SIG-M5 (cell line): ENCODE results near the gene GLP1R.

Experiments
- DNase-seq: peaks from one replicate; lab custom pipeline; 2025; lab: John Stamatoyannopoulos, UW

GLP1R gene

DNA sequence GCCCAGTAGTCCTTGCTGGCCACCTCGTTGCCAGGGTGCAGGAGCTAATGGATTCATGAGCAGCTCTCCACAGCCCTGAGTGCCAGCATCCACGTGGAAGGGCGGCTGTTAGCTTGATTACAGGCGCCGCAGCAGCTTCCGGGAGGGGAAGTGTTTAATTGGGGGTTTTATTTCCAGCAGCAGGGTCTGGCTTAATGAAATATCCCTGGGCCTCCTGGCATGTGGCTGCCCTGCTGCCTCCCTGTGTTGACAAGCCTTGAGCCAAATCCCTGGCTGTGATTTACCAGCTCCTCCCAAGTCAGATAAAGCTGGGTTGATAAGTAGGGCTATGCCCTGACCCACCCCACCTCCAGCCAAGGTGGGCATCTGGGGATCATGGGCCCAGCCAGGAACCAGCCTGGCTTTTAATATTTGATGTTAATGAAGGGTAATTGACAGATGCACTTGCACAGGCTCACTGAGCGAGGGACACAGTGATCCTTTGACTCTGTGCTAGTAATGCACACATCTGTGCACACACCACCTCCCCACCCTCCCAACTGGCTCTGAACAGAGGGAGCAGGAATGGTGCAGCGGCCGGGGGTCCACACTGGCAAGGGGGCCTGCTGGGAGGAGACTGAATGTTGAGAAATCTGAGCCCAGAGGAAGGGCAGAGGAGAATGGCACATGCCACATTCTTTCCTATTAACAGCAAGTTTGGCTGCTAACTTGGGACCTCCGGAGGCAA lies 13.6 kb downstream of the GLP1R start:
- DNase-seq: no peak

DNA sequence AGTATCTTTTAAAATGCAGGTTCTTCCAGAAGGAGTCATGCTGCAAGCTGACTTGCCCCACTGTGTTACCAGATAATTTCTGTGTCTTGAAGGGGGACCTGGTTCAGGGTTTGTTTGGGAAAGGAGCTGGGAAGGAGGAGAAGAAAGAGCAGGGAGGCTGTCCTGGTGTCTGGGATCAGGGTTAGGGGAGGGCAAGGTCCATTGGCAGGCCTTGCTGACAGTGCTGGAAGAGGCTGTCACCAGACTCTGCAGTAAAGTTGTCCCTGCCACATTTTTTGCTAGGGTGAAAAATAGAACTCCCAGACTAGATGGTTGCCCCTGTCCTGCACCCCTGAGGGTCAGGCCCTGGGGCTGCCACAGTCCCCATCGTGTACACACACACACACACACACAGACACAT lies 14.9 kb downstream of the GLP1R start:
- DNase-seq: no peak

DNA sequence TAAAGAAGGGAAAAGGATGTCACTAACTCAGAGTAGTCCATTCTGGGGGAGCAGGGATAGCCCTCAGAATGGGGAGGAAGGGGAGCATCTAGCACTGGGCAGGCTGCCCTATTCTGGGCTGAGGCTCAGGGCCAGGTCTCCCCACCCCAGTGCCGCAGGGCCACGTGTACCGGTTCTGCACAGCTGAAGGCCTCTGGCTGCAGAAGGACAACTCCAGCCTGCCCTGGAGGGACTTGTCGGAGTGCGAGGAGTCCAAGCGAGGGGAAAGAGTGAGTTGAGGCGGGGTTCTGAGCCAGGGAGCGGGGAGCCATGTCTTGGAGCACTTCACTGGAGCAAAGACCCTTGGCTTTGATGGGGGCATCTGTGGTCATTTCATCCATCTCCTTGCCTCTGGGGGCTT lies 17.0 kb downstream of the GLP1R start:
- no peak for DNase-seq

DNA sequence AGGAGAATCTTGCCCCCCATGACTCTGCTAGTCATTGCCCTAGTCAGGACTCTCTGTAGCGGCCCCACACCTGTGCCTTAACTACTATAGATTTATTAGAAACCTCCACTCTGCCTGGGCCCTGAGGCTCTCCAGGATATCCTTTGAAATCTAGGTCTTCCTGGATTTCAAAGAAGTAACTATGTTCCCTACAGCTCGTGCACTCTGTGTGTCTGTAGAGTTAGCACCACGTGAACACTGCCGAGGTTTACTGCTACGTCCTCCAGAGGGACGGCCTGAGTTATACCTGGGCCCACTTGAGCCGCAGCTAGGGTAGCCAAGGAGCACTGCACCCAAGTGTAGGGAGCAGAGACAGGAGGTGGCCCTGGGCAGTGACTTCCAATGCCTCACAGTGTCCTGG lies 19.8 kb downstream of the GLP1R start:
- no peak for DNase-seq

- no peak for DNase-seq
These were observed 24.2 kb downstream of the GLP1R start for GRCh38 chr6:39072830-39073229.

DNA sequence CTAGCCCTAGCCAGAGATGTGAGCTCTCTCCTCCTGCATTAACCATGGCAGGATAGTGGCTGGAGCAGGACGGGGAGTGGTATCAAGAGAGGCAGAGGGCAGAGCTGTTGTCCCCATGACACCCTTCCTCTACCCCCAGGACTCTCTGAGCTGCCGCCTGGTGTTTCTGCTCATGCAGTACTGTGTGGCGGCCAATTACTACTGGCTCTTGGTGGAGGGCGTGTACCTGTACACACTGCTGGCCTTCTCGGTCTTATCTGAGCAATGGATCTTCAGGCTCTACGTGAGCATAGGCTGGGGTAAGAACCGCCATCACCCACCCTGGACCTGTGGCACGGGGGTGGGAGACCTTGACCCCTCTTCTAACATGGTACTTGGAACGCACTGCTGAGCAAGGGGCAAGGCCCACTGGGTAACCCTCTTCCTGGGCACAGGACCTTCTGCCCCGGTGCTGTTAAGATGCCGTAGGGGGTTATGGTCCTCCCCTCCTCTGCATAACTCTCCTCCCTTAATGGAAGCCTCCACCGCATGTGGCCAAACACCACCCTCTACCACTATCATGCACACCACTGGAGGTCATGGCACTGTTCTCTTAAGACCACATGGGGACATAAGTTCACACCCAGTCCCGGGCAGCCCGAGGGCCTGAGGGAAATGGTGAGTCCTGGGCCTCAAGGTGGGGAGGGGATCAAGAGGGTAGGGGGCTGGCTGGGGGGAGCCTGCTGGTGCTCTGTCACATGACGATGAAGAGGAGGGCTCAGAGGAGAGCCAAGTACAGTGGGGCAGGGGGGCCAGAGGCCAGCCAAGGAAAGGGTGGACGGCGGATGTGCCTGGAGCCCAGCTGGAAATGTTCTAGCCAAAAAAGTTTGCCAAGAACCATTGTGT lies 25.1 kb downstream of the GLP1R start:
- no peak for DNase-seq

DNA sequence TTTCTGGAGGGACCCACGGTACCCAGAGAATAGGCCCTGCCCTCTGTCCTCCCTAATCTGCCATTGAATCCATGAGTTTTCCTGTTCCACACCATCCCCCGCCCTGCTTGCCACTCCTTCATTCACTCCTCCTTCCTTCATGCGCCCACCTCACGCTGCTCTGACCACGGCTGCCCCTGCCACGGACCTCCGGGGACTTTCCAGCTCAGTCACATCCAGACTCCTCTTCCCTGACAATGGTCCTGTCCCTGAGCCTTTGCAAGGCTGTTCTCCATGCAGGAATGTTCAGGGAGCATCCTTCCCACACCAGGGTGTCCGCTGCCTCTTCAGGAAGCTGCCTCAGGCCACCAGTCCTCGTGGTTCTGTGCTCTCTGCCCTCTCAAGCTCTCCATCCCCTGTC lies 25.9 kb downstream of the GLP1R start:
- DNase-seq: no peak

- no peak for DNase-seq
These were observed 26.6 kb downstream of the GLP1R start for GRCh38 chr6:39075010-39075686.

DNA sequence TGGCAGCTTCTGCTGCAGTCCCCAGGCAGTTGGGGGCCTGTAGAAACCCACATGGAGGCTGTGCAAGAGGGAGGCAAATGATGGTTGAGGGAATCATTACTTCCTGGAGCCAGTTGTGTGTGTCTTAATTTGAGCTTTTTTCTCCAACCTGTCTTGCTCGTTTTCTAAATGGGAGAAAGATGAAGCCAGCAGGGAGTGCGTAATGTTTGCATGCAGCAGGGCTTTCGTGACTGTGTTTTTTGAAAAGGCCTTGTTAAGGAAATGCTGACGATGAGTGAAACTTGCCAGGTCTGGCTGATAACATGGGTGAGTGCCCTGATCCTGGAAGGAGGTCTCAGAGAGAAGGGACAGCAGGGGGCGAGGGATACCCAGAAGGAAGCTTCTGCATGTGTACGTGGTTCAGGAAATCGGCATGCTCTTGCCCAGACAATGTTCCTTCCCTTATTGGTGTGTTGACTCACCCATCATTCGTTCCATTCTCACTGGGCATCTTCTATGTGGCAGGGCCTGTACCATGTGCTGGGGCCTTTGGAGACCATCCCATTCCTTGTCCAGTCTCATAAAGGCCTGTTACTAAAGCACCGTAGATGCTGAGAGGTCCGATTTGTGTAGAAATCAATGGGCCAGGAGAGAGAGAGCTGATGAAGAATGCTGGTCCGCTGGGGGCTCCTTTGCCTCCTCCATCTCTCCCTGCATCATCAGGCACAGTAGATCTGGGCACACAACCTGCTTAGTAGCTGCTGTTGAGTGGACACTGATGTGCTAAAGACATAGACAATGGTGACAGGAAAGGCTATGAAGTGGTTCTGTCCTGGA lies 27.4 kb downstream of the GLP1R start:
- no peak for DNase-seq

DNA sequence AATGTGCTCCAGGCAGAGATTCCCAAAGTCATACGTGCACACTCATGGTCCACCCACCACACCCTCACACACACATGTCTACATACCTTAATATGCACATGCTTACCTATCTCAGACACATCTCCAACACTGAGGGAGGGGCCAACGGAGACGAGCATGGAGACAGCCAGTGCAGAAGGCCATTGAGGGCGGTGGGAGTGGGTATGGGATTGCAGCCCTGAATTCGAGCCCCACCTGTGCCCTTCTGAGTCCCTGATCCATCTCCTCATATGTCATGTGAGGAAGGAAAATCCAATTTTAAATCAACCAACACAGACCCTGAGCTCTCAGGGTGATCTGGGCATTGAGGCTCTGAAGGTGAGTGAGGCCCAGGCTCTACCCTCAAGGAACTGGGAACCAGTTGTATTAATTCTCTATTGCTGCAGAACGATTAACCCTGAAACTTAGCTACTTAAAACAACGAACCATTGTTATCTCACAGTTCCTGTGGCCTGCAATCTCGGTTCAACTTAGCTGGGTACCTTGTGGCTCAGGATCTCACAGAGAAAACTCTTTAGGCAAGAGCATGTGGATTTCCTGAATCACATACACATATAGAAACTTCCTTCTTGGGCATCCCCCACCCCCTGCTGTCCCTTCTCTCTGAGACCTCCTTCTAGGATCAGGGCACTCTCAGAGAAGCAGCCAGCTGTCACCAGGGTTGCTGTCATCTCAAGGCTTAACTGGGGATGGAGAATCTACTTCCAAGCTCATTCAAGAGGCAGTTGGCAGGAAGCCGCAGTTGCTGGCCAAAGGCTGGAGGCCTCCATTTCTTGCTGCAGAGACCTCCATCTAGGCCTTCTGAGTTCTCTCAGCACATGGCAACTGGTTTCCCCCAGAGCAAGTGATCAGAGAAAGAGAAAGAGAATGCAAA lies 28.3 kb downstream of the GLP1R start:
- DNase-seq: no peak

DNA sequence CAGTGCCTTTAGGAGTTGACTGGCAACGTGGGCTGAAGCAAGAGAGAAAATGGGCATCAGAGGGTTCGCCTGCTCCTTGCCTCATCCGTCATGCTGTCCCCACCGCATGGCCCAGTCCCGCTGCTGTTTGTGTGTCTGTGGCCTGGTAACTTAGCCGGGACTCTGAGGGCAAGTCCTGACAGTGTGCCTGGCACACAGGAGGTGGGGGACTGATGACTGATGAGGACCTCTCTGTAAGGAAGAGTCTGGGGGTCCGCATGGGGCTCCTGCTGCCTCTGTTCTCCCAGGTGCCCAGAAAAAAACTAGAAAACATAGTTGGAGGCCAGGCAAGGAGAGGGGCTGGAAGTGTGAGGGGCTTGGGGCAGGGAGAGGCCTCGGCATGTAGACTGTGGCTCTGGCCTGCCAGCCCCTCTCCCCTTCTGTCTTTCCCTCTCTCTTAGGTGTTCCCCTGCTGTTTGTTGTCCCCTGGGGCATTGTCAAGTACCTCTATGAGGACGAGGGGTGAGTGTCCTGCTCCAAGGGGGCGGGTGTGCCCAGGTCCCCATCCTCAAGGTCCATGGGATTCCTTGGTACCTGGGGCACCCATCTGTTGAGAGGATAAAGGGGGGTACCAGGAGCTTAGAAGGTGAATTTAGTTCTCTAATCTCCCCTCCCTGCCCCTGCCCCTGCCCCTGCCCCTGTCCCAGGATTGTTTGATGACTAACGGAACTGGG lies 29.5 kb downstream of the GLP1R start:
- no peak for DNase-seq

- no peak for DNase-seq
These were observed 30.1 kb downstream of the GLP1R start for GRCh38 chr6:39078695-39079094.

DNA sequence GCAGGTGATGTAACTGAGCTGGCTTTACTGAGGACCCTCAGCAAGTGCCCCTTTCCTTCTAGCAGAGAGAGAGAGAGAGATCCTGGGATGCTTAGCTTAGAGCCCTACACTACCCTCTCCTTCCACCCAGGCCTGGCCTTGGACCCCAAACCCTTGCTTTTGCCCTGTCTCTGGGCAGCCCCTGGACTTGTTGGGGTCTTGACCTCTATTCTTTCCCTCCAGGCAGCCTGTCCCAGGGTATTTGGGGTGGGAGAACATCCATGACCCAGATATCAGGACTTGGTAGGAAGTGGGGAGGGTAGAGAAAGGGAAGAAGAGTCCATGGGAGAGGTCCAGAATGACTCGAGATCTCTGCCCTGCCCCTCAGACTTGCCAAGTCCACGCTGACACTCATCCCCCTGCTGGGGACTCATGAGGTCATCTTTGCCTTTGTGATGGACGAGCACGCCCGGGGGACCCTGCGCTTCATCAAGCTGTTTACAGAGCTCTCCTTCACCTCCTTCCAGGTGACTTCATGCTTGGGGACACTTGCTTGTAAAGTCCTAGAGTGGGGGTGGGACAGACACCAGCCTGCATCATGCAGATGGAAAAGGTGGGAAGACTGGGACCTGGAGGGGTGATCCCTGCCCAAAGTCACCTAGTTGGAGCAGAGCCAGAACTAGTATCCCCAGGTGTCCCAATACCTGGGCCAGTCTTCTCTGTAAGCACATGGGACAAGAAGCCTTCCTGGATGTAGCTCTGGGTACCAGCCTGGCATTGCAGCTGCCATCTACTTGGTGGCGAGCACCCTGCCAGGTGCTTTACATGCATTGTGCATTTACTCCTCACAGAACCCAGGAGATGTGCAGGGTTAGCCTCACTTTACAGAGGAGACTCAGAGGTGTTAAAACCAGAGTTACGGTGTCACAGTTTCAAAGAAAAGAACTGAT lies 30.9 kb downstream of the GLP1R start:
- no peak for DNase-seq

DNA sequence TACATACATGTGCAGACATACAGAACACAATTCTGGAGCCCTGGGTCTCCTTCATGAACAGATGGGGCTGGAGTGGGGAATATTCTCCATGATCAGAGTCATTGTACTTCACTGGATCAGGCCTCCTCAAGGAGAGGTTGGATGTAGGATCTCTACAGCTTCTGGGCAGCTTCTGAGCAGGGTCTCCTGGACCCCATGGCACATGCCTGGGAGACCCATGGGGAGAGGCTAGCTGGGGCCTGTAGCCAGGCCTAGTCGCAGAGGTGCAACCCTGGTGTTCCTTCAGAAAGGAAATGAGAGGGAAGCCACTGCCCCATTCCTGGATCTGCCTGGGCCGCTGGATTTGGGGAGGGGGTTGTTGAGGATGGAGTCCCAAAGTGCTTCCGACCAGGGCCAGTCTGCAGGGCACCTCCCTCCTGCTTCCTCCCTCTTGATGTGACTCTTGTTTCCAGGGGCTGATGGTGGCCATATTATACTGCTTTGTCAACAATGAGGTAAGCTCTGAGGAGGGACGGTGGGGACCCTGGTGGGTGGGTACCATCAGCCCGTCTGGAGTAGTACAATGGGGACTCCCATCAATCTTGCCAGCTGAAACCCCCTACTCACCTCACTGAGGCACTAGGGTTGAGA lies 31.8 kb downstream of the GLP1R start:
- DNase-seq: no peak

GRCh38 chr6:39082310-39082709 lies 33.7 kb downstream of the GLP1R start:
- DNase-seq: no peak

DNA sequence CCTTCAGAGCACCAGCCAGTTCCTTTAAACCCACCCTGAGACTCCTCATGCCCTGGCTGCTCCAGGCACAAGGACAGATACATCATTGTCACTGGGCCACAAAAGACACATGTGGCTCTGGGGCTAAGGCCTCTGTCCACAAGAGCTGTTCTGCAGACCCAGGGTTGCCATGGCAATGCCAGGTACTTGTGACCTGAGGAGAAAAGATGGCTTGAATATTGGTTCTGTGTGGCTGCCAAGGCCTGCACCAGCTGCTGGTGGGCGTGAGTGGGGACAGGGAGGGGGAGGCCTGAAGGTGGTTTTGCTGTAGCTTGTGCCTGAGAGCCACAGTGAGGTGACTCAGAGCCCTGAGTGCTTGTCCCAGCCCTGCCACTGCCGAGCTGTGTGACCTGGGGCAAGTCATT lies 34.7 kb downstream of the GLP1R start:
- DNase-seq: no peak

DNA sequence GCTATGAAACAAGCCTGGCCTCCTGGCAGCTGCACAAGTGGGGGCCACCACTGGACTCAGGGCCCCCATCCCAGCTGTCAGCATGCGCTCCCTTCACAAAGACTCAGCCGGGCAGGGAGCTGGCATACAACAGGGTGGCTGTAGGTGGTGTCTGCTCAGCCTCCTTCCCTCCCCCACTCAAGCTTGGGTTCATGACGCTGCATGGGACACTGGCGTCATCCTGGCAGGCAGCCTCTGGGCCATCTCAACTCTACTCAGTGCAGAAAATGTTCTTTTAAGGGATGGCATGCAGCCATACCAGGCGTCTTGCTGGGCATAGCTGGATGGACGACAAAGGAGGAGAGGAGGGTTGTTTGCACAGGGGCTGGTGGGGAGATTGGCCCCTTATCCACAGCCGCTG lies 35.9 kb downstream of the GLP1R start:
- no peak for DNase-seq

GRCh38 chr6:39085129-39085797 lies 36.7 kb downstream of the GLP1R start:
- no peak for DNase-seq
